ENCODE results near the gene SLC18B1. TPM values are rescaled to one million over a fixed set of nuclear protein-coding genes. Genes with fewer than 3 reads are reported as not detected.
A peak's percentile ranks its signal among the peaks of the same experiment; 100 is the strongest.

SLC18B1 gene
- polyA plus RNA-seq (2011; rRNA removed) (0.63 and 1.9 TPM in 2 replicates), polyA minus RNA-seq (2011; rRNA and poly(A)+ RNA removed) (0.62 and 0.90 TPM in 2 replicates)

DNA sequence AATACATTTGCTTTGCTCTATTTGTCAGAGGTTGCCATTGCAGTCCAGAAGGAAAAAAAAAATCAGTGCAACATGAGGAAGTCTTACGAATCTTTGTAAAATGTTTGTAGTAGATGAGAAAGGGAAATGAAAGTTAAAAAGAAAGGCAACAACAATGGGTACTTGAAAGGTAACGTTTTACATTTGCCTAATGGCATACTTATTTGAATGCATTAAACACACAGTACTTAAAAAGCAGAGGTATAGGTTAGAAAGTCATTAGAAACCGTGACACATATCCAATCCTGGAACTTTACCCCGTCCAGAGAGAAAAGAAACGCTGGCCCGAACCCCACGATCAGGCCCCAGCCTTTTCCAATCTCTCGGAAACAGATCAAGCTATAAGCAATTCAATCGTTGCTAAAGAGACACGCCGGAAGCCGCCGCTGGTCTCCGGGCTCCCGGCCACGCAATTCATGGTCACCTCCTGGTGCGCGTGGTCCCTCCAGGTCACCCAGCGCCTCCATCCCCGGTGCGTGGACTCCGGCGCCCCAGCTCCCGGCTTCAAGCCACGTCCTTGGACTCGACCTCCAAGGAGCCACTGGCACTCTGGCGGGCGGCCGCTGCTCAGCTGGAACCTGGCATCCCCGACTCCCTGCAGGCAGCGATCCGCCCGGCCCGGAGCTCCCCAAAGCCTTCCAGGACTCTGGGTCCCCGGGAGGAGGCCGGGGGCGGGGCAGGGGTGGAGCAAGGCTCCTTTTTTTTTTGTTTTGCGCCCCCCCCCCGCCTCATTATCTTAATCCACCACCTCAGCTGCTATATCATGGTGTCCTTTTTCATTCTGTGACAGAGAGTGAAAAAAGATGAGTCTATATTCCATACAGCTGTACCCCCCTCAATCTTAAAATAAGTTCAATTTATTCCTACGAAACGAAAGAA lies at the start of gene SLC18B1:
TSS of gene SLC18B1 (minus strand) at position 687 of the 918 bp plus-strand sequence. CDS start at position 506, 181 bp downstream.
- POLR2A ChIA-PET: interaction anchor here (0.5 kb wide), 1 partner anchor 13 kb away, joined by 10 read pairs; no protein-coding TSS in a partner anchor
- TF ChIP-seq, protein P1, sequence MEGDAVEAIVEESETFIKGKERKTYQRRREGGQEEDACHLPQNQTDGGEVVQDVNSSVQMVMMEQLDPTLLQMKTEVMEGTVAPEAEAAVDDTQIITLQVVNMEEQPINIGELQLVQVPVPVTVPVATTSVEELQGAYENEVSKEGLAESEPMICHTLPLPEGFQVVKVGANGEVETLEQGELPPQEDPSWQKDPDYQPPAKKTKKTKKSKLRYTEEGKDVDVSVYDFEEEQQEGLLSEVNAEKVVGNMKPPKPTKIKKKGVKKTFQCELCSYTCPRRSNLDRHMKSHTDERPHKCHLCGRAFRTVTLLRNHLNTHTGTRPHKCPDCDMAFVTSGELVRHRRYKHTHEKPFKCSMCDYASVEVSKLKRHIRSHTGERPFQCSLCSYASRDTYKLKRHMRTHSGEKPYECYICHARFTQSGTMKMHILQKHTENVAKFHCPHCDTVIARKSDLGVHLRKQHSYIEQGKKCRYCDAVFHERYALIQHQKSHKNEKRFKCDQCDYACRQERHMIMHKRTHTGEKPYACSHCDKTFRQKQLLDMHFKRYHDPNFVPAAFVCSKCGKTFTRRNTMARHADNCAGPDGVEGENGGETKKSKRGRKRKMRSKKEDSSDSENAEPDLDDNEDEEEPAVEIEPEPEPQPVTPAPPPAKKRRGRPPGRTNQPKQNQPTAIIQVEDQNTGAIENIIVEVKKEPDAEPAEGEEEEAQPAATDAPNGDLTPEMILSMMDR (IDR thresholded peaks at IDR 0.05; ENCODE audit: insufficient read depth, low read depth, low read length): no peak
- no peak for DNase-seq (ENCODE audit: low read depth)
- H3K4me3 ChIP-seq (ENCODE audit: low read depth, low read length): peak within 1 kb of the TSS; percentile 78
- H3K27me3 ChIP-seq (ENCODE audit: control insufficient read depth, insufficient read depth, low read length): peaks cover 1% of the 10 kb centered on the region; the same call in 1 of the 2 replicates
- CTCF ChIA-PET: interaction anchor here (0.7 to 4.0 kb wide), 18 partner anchors 7 to 518 kb away, joined by 3 to 37 read pairs (median 4); no protein-coding TSS in a partner anchor
- H3K36me3 ChIP-seq (ENCODE audit: control insufficient read depth, insufficient read depth, low read length): no peaks in the 10 kb centered on the region

DNA sequence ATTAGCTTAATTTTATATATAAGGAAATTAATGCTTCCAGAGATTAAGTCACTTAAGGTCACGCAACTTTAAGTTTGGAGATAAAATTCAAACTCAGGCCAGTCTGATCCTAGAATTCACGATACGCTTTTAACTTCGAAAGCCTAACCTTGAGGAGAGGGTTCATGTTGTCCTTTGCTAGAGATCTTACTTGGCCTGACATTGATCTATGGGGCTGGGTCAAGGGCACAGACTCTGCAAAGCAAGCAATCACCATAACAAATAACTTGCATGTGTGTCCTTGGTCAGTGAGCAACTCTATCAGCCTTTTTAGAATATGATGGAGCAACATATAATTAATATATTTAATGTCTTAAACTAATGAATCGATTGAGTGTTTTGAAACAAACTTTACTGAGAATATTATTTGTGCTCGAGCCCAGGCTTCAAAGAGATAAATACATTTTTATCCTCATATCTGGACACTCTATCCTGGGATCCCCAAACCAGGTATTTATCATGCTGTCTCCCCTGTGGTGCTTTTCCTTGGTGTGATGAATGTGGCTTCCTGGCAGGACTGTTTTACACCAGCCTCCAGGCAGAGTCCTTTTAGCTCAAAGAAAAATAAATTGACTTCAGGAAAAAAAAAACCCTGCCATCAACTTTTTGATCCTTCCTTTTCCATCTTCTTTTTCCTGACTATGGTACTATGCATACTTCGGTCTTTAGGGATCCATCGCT lies 45.0 kb upstream of the SLC18B1 start:
- ChIA-PET CTCF (no interaction called here), POLR2A (no interaction called here)
- Histone ChIP-seq H3K4me3 (ENCODE audit: low read depth, low read length) (no peak overlapping the region), H3K27me3 (ENCODE audit: control insufficient read depth, insufficient read depth, low read length) (no peaks in the 10 kb centered on the region), H3K36me3 (ENCODE audit: control insufficient read depth, insufficient read depth, low read length) (no peaks in the 10 kb centered on the region)
- TF ChIP-seq, protein P1 (IDR thresholded peaks at IDR 0.05; ENCODE audit: insufficient read depth, low read depth, low read length): no peak
- DNase-seq (ENCODE audit: low read depth): no peak

DNA sequence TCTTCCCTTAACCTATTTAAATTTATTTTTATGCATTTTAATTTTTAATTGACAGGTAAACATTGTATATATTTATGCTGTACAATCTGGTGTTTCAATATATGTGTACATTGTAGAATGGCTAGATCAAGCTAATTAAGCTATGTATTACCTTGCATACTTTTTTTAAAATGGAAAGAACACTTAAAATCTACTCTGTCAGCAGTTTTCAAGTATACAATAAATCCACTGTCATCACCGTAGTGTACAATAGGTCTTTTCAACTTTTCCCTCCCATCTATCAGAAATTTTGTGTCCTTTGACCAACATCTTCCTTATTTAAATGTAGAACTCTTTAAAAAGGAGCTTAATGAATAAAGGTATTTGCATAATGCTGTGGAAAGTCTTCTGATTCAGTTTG lies 43.5 kb upstream of the SLC18B1 start:
- TF ChIP-seq, protein P1 (IDR thresholded peaks at IDR 0.05; ENCODE audit: insufficient read depth, low read depth, low read length): no peak
- Histone ChIP-seq H3K27me3 (ENCODE audit: control insufficient read depth, insufficient read depth, low read length) (no peaks in the 10 kb centered on the region), H3K36me3 (ENCODE audit: control insufficient read depth, insufficient read depth, low read length) (no peaks in the 10 kb centered on the region), H3K4me3 (ENCODE audit: low read depth, low read length) (no peak overlapping the region)
- ChIA-PET CTCF (no interaction called here), POLR2A (no interaction called here)
- no peak for DNase-seq (ENCODE audit: low read depth)

DNA sequence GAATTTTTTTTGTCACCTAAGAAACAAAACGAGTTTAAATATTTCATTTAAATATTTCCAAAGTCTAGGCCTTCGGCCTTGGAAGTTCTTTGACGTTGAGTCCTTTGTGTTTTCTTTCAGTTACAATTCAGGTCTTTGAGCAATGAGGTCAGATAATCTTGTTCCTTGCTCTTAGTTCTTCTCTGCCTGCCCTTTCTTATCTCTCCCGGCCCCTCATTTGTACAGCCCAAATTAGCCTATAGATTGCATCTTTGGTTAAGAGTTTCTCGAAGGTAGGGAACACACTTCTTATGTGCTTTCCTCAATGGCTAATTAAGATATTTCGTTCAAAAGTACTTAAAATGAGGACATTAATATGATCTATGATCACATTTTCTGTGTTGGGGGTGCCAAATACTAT lies 34.5 kb upstream of the SLC18B1 start:
- Histone ChIP-seq H3K4me3 (ENCODE audit: low read depth, low read length) (no peak overlapping the region), H3K27me3 (ENCODE audit: control insufficient read depth, insufficient read depth, low read length) (no peaks in the 10 kb centered on the region), H3K36me3 (ENCODE audit: control insufficient read depth, insufficient read depth, low read length) (no peaks in the 10 kb centered on the region)
- CTCF ChIA-PET: no interaction called here
- no peak for DNase-seq (ENCODE audit: low read depth)
- TF ChIP-seq, protein P1 (IDR thresholded peaks at IDR 0.05; ENCODE audit: insufficient read depth, low read depth, low read length): no peak
- POLR2A ChIA-PET: no interaction called here

DNA sequence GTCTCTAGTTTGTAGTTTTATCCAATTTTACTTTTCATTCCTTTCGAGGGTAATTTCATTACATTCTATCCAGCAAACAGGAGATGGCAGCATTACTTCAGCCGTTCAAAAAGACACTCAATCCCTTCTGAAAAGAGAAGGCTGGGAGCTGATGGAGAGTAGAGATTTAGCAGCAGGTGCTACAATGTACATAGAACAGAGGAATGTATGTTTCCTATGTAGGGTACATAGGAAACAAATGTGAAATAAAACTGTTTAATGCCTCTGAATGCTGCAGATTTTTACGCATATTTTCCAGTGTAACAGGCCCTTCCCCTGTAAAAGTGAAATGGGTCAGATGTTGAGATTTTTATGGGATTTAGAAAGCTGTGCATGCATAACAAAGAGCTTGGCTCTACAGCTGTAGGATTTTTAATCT lies 31.9 kb upstream of the SLC18B1 start:
- POLR2A ChIA-PET: interaction anchor here (0.6 kb wide), 1 partner anchor 13 kb away, joined by 5 read pairs; no protein-coding TSS in a partner anchor
- Histone ChIP-seq H3K27me3 (ENCODE audit: control insufficient read depth, insufficient read depth, low read length) (no peaks in the 10 kb centered on the region), H3K36me3 (ENCODE audit: control insufficient read depth, insufficient read depth, low read length) (no peaks in the 10 kb centered on the region), H3K4me3 (ENCODE audit: low read depth, low read length) (no peak overlapping the region)
- CTCF ChIA-PET: interaction anchor here (0.6 to 2.4 kb wide), 7 partner anchors 8 to 1091 kb away, joined by 3 to 7 read pairs (median 4); no protein-coding TSS in a partner anchor
- DNase-seq (ENCODE audit: low read depth): no peak
- TF ChIP-seq, protein P1 (IDR thresholded peaks at IDR 0.05; ENCODE audit: insufficient read depth, low read depth, low read length): peak; percentile 50

All from BJ (cell line).